Activated CD8-positive, alpha-beta T cell treated with anti-CD3 and anti-CD28 coated beads for 36 hours (primary cell): ENCODE results near the gene MRPL43. TPM values are rescaled to one million over a fixed set of nuclear protein-coding genes. Genes with fewer than 3 reads are reported as not detected.

ENCODE experiments used
- ATAC-seq: fragments of 200-7000 bp; cut with Tn5 transposase; one replicate; pipeline ENCODE4 v1.10.0; 2021; ENCODE audit warnings: mild to moderate bottlenecking, moderate library complexity
- CTCF ChIA-PET: fragments of 350-600 bp; sonication (Branson Sonifier 250); formaldehyde crosslinking; loops from one replicate; lab custom pipeline; 2021; ENCODE audit warnings: antibody characterized with exemption; lab: Charles Lee
- POLR2A ChIA-PET: fragments of 350-600 bp; sonication (Branson Sonifier 250); formaldehyde crosslinking; loops from one replicate; lab custom pipeline; 2021; ENCODE audit warnings: antibody characterized with exemption; lab: Charles Lee
- DNase-seq: peaks from one replicate; pipeline ENCODE4 v3.0.0-alpha.2; 2020
- H3K27ac Mint-ChIP-seq: one replicate; pipeline ENCODE4 v1.8.0; 2021; ENCODE audit warnings: mild to moderate bottlenecking, mixed read lengths
- H3K27me3 Mint-ChIP-seq: one replicate; pipeline ENCODE4 v1.8.0; 2021; ENCODE audit warnings: mixed read lengths
- H3K36me3 Mint-ChIP-seq: one replicate; pipeline ENCODE4 v1.8.0; 2021; ENCODE audit warnings: low read depth, mixed read lengths
- H3K4me1 Mint-ChIP-seq: one replicate; pipeline ENCODE4 v1.8.0; 2021; ENCODE audit warnings: low read depth, mixed read lengths
- H3K4me3 Mint-ChIP-seq: one replicate; pipeline ENCODE4 v1.8.0; 2021; ENCODE audit warnings: mild to moderate bottlenecking, moderate library complexity, mixed read lengths
- H3K9me3 Mint-ChIP-seq: one replicate; pipeline ENCODE4 v1.8.0; 2021; ENCODE audit warnings: mixed read lengths
- intact Hi-C: fragments of 100-400 bp; cut with micrococcal nuclease; formaldehyde crosslinking; loops from one replicate; pipeline ENCODE4 v1.10.0; 2022
- total RNA-seq, 2 experiments: library from RNA; stranded (reverse); gene quantifications; one replicate each; pipeline ENCODE4 v1.2.3, GENCODE V29; 2021
- TF ChIP-seq, protein P1 (sequence below): fragments of 200-600 bp; IDR thresholded peaks from one replicate; pipeline ENCODE4 v1.8.0; 2022; ENCODE audit warnings: antibody characterized with exemption, mild to moderate bottlenecking

The MRPL43 gene
- total RNA-seq, 2 experiments from 2014 or later: 46.0 to 50.9 TPM

DNA sequence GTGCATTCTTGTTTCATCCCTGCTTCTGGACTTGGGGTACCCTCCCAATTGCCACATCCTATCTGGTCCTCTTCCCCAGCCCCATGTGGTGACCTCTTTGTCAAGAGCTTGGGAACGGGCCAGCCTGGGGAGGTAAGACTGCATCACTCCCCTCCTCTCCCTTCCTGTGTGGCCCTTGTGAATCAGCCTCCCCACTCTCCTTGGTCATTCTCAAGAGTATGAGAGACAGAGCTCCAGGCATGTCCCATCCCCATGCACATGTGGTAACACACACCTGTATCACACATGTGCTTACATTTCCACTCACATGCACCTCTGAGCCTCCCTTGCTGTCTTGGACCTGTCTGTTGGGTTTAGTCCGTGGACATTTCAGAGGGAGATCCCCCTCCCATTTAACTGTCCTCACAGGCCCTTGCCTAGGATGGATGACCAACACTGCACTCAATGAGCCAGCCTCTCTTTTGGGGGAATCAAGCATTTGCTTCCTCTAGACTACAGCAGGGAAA, 2.6 kb downstream of the MRPL43 start:
- no peak overlapping the region for H3K4me3 Mint-ChIP-seq
- intact Hi-C loops: no loop called here
- DNase-seq (no peak), ATAC-seq (no peak)
- CTCF ChIA-PET: interaction anchor here (2.2 to 6.6 kb wide), 3 partner anchors 13 to 16 kb away, joined by 6 to 50 read pairs (median 9); partner anchors contain the start of genes LZTS2 and SEMA4G
- H3K27ac Mint-ChIP-seq: no peak overlapping the region
- H3K4me1 Mint-ChIP-seq: peaks cover 29% of the 10 kb centered on the region
- no peaks in the 10 kb centered on the region for H3K9me3 Mint-ChIP-seq
- POLR2A ChIA-PET: interaction anchor here (1.1 to 1.2 kb wide), 2 partner anchors 11 to 19 kb away, joined by 3 read pairs; no protein-coding TSS in a partner anchor
- H3K27me3 Mint-ChIP-seq: no peaks in the 10 kb centered on the region
- TF ChIP-seq, protein P1, sequence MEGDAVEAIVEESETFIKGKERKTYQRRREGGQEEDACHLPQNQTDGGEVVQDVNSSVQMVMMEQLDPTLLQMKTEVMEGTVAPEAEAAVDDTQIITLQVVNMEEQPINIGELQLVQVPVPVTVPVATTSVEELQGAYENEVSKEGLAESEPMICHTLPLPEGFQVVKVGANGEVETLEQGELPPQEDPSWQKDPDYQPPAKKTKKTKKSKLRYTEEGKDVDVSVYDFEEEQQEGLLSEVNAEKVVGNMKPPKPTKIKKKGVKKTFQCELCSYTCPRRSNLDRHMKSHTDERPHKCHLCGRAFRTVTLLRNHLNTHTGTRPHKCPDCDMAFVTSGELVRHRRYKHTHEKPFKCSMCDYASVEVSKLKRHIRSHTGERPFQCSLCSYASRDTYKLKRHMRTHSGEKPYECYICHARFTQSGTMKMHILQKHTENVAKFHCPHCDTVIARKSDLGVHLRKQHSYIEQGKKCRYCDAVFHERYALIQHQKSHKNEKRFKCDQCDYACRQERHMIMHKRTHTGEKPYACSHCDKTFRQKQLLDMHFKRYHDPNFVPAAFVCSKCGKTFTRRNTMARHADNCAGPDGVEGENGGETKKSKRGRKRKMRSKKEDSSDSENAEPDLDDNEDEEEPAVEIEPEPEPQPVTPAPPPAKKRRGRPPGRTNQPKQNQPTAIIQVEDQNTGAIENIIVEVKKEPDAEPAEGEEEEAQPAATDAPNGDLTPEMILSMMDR: no peak
- H3K36me3 Mint-ChIP-seq: peaks cover 17% of the 10 kb centered on the region

DNA sequence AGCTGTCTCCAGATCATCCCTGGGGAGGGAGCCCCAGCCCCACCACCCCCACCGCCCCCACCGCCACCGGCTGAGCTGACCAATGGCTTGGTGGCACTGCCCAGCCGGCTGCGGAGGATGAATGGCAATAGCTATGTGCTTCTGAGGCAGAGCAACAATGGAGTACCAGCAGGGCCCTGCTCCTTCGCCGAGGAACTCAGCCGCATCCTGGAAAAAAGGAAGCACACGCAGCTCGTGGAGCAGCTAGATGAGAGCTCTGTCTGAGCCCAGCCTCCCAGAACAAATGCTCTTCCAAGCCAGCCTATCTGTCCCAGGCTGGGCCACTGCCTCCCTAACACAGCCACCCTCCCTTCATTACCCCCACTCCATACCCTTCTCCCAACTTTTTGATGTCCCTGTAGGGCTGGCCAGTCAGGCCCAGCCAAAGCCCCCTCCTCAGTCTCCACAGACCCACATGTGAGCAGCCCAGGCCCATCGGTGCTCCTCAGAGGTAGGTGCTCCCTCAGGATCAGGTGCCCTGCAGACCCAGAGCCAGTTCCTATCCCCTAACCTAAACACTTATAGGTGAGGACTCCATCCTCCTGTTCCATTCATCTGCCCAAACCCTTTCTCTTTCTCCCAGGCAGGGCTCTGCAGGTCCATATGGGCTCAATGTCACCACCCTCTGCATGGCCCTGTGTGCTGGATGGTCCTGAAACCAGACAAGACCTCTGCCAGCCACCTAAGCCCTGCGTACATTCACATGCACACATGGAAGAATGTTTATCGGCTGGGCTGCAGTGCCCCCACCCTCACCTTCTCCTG, 3.2 kb downstream of the MRPL43 start:
- ChIA-PET POLR2A (no interaction called here), CTCF (interaction anchor here (6.6 kb wide), 1 partner anchor 13 kb away, joined by 50 read pairs; no protein-coding TSS in a partner anchor)
- DNase-seq (no peak), ATAC-seq (no peak)
- Mint-ChIP-seq H3K9me3 (no peaks in the 10 kb centered on the region), H3K4me1 (peaks cover 23% of the 10 kb centered on the region), H3K36me3 (peaks cover 10% of the 10 kb centered on the region), H3K27me3 (no peaks in the 10 kb centered on the region), H3K27ac (no peak overlapping the region), H3K4me3 (no peak overlapping the region)
- TF ChIP-seq, protein P1: no peak
- intact Hi-C loops: no loop called here

DNA sequence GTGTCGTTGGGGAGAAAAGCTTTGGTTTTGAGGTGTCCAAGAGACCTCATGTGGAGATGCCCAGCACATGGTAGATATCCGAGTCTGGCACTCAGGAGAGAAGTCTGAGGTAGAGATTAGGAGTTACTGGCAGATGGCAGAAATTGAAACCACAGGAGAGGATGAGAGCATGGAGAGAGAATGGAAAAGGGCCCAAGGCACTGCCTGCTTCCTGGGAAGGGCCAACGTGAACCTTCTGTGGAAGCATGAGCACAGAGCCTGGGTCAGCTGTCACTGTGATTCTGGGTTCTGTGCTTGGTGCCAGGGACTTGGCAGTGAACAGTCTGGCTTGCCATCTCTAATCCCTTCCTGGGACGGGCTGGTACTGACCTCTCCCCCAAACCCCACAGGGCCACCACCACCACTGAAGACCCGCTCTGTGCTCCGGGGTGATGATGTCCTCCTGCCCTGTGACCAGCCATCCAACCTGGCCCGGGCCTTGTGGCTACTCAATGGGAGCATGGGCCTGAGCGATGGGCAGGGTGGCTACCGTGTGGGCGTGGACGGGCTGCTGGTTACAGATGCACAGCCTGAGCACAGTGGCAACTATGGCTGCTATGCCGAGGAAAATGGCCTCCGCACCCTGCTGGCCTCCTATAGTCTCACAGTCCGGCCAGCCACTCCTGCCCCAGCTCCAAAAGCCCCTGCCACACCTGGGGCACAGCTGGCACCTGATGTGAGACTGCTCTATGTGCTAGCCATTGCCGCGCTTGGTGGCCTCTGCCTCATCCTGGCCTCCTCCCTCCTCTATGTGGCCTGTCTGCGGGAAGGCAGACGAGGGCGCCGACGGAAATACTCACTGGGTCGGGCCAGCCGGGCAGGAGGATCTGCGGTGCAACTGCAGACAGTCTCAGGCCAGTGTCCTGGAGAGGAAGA, 4.1 kb downstream of the MRPL43 start:
- ATAC-seq: no peak
- intact Hi-C loops: no loop called here
- Mint-ChIP-seq H3K36me3 (peaks cover 9% of the 10 kb centered on the region), H3K4me3 (no peak overlapping the region), H3K4me1 (peaks cover 16% of the 10 kb centered on the region), H3K27me3 (no peaks in the 10 kb centered on the region), H3K9me3 (no peaks in the 10 kb centered on the region), H3K27ac (no peak overlapping the region)
- TF ChIP-seq, protein P1: no peak
- DNase-seq: no peak
- POLR2A ChIA-PET: no interaction called here
- CTCF ChIA-PET: interaction anchor here (1.8 to 6.6 kb wide), 2 partner anchors 14 to 31 kb away, joined by 5 to 50 read pairs; no protein-coding TSS in a partner anchor

DNA sequence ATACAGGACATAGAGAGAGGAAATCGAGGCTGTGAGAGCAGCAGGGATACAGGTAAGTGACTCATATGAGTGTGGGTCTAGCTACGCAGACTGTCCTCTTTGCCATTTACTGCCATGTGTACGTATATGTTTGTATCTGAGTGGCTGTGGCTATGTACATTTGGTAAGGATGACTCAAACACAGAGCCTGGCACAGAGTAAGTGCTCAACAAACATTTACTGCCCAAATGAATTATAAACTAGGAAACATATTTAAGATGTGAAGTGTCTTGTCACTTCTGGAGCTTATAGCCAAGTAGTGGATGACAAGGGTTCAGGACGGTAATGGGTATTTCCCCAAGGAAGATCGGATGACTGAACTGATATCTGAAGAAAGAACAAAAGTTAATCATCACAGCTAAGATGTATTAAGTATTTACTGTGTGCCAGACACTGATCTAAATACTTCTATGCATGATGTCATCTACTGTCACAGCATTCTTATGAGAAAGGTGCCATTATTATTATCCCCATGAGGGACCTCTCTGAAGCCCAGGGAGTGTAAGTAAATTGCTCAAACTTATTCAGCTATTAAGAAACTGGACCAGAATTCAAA, 6.0 kb downstream of the MRPL43 start:
- CTCF ChIA-PET: interaction anchor here (1.0 to 1.8 kb wide), 3 partner anchors 33 to 69 kb away, joined by 3 to 5 read pairs (median 4); no protein-coding TSS in a partner anchor
- ATAC-seq (no peak), DNase-seq (no peak)
- Mint-ChIP-seq H3K4me1 (peaks cover 8% of the 10 kb centered on the region), H3K36me3 (peaks cover 2% of the 10 kb centered on the region), H3K4me3 (no peak overlapping the region), H3K9me3 (no peaks in the 10 kb centered on the region), H3K27me3 (no peaks in the 10 kb centered on the region), H3K27ac (no peak overlapping the region)
- POLR2A ChIA-PET: interaction anchor here (0.9 kb wide), 1 partner anchor 10 kb away, joined by 3 read pairs; no protein-coding TSS in a partner anchor
- TF ChIP-seq, protein P1: no peak
- intact Hi-C loops: no loop called here
